Left lobe of liver (tissue), 2 donors: Measurements from ENCODE around the gene GALNT16. TPM values are rescaled to one million over a fixed set of nuclear protein-coding genes. Genes with fewer than 3 reads are reported as not detected.
"Not testable (repeated sequence)": the region's sequence is repeated elsewhere in the genome, so short reads cannot be mapped to it uniquely, and the experiment has no call there.

Experiments used
- ATAC-seq: fragments of 200-7000 bp; cut with Tn5 transposase; one replicate; pipeline ENCODE4 v1.9.1; 2020; ENCODE audit warnings: mild to moderate bottlenecking, moderate library complexity
- DNase-seq: peaks from one replicate; pipeline ENCODE4 v3.0.0-alpha.2; 2020; ENCODE audit warnings: low spot score
- total RNA-seq: library from RNA; stranded (reverse); gene quantifications from one replicate; pipeline ENCODE4 v1.2.1, GENCODE V29; 2021
- donor health status: DM: no; HTN: no; CAD: no; lungs with moderate emphysema.
- donor health status: DM: no; HTN: yes; CAD: no.

Gene GALNT16
- 1.1 TPM for total RNA-seq

DNA sequence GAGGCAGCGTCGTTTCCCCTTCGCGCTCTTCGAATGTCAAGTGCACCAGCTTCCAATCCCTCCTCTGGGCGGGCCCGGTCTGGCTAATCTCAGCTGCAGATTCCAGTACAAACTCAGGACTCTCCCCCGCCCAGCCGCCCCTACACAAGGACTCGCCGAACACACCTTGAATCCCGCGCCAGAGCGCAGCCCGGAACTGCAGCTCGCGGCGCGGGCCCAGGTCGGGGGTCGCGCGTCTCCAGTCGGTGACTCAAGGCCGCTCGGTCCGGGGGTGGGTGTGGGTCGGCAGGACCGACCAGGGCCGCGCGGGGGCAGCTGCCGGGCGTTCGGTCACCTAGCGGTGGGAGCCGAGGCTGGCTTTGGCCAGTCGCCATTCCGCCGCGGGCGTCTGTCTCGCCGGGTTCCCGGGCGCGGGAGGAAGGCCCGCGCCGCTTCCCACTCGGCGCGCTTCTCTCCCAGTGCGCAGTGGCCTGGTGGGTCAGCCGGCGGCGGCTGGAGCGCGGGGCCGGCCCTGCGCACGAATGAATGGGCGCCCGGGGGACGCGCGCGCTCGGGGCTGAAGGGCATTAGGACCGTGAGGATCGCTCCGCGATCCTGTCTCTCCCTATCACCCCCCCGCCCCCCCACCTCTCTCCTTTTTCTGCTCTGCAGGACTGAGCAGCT lies at the start of gene GALNT16:
TSS of gene GALNT16 (plus strand) at position 632 of the 663 bp plus-strand sequence. CDS start 133 bp downstream, outside the sequence.
- no peak for DNase-seq
- ATAC-seq = no peak

DNA sequence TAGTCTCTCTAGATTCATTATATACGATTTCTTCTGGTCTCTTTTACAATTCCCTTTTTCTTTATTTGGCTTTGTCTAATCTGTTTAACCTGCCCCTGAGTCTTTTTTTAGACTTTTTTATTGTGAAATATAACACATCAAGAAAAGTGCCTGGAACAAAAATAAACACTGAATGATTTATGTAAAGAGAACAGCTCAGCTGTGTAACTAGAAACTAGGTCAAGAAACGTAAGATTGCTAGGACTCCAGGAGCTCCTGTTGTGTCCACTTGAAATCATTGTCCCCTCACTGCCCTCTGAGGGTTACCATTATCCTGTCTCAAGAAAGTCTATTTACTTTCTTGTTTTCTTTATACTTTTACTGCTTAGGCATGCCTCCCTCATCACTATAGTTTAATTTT lies 45.6 kb upstream of the GALNT16 start:
- no peak for ATAC-seq
- no peak for DNase-seq

DNA sequence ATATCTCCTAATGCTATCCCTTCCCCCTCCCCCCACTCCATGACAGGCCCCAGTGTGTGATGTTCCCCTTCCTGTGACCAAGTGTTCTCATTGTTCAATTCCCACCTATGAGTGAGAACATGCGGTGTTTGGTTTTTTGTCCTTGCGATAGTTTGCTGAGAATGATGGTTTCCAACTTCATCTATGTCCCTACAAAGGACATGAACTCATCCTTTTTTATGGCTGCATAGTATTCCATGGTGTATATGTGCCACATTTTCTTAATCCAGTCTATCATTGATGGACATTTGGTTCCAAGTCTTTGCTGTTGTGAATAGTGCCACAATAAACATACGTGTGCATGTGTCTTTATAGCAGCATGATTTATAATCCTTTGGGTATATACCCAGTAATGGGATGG lies 42.3 kb upstream of the GALNT16 start:
- not testable (repeated sequence) for ATAC-seq, DNase-seq

DNA sequence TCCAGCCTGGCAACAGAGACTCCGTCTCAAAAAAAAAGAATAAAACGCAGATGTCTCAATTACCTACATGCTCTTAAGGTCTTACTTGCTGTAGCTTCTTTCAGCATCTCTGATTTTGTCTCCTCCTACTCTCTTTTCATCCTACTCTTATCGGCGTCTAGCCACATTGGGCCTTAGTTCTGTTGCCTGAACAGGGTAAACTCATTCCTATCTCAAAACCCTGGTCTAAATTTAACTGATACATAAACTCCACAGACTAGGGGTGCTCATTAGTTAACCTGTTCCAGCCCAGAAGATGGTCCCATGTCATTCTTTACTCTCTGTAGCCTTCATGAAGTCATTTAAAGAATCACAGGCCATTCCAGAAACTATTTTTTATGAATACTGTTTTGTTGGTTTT lies 35.0 kb upstream of the GALNT16 start:
- no peak for ATAC-seq
- no peak for DNase-seq

DNA sequence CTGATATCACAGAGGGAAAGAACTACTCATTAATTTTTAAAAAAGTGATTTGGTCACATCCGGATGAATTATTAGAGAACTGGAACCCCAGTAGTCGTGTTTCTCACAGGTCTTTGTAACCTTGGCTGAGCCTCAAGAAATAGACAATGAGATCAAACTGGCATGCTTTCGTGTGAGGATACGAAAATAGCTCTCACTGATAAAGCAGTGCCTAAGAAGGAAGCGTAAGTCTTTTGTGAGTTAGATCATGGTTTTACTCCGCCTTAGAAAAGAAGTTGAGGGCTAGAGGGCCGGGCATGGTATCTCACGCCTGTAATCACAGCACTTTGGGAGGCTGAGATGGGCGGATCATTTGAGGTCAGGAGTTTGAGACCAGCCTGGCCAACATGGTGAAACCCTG lies 33.8 kb upstream of the GALNT16 start:
- DNase-seq (no peak), ATAC-seq (peak; percentile 40)

DNA sequence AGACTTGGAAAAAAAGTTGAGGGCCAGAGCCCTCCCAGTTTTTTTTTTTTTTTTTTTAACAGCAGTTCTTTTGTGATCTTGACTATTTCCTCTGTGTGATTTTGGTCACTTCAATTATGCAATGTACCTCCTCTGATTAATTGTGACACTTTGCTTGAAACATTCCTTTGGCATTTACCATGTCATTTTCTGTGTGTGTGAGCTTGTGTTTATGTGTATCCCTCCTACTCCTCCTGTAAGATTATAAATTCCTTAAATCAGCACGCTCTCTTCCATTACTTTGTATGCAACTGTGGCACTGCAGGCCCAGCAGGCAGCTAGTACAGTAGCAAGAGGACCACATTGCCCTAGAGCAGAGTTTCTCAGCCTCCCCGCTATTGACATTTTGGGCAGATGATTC lies 33.2 kb upstream of the GALNT16 start:
- DNase-seq (no peak), ATAC-seq (no peak)

DNA sequence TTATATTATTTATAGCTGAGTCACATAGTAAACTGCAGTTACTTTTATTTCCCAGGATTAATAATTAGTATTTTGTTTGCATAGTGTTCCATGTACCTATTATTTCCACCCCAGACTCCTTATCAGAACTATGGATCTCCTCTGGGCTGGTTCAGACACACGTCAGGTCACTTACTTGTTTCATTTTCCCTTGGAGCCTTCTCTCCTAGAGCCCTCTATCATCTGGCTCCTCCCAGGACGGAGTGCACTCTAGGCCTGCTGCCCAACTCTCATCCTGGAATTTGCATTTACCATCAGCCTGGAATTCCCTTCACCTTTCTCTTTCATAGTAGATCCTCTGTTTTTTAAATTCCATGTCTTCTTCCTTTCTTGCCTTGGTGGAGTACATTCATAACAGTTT lies 28.5 kb upstream of the GALNT16 start:
- ATAC-seq (peak; percentile 80), DNase-seq (no peak)

DNA sequence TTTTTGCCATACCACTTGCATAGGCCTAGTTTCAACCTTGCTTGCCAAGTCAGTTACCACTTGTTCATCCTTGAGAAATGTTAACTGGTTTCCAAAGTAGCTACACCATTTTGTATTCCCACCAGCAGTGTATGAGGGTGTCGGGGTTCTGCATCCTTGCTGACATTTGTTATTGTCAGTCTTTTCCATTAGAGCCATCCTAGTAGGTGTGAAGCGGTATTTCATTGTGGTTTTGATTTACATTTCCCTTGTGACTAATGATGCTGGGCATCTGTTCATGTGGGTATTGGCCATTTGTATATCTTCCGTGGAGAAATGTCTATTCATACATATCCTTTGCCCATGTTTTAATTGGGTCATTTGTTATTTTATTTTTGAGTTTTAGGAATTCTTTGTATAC lies 27.6 kb upstream of the GALNT16 start:
- no peak for DNase-seq
- ATAC-seq = no peak

DNA sequence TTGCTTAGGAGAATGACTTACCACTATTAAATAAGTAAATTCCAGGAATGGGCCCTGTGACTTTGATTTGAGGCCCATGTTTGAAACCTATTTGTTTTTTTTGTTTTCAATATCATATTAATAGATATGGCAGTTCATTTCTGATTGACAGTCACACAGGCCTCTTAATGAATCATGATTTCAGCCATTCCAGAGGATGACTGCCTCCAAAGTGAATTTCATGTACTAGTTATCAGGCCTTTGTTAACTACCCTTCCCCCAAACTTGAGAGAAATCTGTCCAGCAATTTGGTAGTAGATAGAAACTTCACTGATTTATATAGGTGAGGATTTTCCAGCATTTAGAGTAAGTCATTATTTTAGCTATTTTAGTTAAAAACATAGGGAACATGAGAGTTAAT lies 25.9 kb upstream of the GALNT16 start:
- DNase-seq (no peak), ATAC-seq (no peak)

DNA sequence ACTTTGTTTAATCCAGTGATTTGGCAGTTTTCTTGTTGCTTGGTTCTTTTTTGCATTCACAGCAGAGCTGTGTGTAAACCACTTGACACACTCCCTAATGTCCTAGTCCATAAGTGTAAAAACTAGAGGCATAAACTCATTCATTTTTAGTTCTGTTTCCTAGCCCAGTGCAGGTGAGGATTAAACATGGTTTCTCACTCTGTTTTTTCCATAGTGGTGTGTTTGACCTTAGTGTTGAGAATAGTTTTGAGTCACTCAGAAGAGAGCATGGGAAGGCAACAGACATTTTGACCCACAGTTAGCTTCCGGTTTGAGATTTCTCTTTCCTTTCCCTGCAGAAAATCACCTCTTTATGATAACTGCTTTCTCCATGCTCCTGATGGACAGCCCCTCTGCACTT lies 24.2 kb upstream of the GALNT16 start:
- ATAC-seq = no peak

DNA sequence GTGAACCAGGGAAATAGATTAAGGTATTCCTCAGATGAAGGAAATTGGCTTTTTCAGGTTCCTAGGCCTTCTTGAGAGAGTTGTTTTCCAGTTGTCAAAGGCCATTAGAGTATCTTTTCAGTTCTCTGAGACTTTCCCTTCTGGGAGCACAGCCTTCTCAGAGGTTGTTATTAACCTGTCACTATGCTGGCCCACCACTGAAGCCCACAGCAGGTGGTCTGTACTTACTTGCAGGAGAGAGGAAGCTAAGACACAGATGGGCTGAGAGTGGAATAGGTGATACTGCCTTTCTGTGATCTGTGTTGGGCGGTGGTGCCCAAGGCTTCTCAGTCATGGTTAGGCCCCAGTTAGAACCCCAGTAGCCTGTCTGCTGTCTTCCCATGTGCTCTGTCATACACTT lies 22.8 kb upstream of the GALNT16 start:
- ATAC-seq (no peak), DNase-seq (no peak)

More for the DNA sequence above, 24.2 kb upstream of the GALNT16 start:
- DNase-seq = no peak

DNA sequence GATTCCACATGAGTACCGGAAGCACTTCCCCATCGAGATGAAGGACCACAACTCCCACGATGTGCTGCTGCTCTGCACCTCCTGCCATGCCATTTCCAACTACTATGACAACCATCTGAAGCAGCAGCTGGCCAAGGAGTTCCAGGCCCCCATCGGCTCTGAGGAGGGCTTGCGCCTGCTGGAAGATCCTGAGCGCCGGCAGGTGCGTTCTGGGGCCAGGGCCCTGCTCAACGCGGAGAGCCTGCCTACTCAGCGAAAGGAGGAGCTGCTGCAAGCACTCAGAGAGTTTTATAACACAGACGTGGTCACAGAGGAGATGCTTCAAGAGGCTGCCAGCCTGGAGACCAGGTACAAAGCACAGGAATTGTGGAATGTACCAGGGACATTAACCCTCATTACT lies 22.4 kb upstream of the GALNT16 start:
- DNase-seq (no peak), ATAC-seq (no peak)

DNA sequence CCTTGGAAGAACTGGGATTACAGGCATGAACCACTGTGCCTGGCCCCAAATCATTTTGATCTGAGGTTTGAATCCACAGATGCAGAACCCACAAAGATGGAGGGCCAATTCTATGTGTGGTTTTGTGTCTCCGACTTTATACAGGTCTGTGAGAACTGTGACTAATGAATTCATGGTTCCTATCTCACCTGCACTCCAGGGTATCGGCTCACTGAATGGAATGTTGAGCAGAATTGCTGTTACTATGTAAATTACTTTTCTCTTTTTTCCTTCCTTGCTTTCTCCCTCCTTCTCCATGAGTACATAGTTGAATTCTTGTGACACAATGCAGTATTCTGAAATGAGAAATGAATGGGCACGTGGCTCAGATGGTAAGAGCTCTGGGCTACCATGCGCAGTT lies 21.1 kb upstream of the GALNT16 start:
- no peak for DNase-seq
- ATAC-seq = no peak

DNA sequence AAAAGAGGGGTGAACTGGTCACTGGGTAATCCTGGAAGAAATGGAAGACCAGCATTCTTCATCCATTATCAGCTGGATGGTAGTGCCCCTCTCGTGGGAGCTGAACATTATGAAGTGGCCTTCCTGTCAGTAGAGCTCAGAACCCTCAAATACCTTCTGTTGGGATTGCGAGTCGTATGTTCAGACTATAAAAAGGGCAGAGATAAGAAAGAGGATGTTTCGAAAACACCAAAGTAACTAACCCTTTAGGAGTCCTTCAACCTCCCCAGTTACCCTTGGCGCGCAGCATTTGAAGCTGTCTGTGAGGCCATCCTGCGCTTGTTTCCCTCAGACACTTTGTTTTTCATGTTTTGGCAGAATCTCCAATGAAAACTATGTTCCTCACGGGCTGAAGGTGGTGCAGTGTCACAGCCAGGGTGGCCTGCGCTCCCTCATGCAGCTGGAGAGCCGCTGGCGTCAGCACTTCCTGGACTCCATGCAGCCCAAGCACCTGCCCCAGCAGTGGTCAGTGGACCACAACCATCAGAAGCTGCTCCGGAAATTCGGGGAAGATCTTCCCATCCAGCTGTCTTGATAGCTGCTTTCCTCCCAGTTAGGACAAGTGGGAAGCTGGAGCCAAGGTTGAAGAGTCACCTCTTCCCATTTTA lies 19.3 kb upstream of the GALNT16 start:
- ATAC-seq (no peak), DNase-seq (no peak)

DNA sequence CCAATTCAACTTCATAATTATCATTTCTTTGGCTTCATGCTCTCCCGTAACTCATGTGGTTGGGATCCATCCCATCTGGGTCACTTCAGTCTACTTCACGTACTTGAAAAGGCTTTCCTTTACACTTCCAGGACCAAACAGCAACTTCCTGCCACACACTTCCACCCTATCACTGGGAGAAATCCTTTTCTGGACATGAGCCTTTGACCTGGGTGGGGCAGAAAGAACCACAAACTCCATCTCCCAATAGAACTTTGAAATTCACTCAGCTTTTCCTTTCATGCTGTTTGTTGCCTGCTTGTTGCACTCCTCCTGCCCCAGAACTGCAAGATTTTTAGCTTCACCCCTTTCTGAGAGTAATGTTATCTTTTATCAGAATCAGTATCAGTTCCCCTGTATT lies 18.4 kb upstream of the GALNT16 start:
- DNase-seq (no peak), ATAC-seq (no peak)

DNA sequence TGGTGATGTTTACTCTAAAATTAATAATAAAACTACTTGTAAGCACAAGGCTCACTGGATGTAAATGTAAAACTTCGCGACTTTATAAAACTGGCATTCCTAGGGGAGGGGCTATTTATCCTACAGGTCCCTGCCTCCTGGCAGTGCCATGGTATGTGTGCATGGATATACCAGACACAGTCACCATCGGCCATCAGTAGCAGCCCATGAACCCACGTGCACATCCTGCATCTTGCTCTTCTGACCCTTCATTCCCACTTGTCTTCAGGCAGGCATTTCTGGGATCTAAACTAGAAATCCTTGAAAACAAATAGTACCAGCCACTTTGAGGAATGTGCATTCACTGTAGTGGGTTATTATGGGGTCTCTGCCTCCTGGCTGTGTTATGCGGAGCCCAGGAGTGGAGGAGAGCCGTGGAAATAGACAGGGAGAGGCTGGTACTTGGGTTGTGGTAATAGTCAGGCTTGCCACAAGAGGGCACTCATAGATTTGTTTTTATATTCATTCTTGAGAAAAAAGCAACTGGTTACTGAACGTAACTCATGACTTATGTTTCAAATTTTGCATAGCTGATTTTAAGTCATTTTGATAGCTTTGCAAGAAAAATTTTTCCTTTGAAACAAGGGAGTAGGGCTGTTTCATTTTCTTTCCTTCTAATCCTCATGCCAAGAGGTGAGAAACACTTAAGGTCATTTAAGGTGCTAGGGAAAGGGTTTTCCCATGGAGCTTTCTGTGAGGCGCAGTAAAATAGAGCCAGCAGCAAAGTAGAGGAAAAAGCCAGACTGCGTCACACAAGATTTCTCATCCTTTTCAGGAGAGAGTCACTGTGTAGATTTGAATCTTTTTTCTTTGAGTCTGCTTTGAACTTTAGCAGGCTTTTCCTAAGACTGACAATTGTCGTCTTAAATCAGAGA lies 17.4 kb upstream of the GALNT16 start:
- DNase-seq (peak; percentile 60), ATAC-seq (peak; percentile 95)

DNA sequence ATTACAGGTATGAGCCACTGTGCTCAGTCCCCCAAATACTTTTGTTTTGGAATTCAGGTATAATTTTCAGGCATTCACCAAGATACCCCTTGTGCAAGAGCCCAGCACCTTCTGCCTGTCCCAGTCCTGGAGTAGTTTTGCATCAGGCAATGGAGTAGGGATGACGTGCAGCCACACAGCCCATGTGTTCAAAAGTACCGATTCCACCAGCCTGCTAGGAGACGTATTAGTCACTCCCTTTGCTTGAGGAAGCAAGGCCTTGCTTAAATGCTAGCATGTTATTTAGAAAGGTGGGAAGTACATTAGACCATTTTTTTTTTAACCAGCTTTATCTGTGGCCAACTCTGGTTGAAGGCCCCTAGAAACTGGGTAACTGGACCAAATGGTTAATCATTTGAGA lies 15.0 kb upstream of the GALNT16 start:
- no peak for DNase-seq

DNA sequence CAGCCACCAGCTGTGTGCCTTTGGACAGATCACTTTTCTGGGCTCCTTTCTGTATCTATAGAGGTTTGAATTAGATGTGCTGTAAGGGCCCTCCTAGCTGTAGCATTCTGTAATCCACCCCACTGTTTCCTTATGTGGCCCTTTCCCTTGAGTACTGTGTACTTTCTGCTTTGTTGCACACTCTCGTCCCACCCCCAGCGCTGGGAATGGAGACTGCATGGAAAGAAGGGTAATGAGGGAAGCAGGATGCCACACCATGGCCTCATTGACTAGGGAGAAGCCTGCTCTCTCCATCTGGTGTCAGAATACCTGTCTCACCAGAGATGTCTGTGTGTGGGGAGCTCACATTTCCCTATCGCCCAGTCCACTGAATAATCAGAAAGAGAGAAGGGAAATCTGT lies 13.6 kb upstream of the GALNT16 start:
- DNase-seq (no peak), ATAC-seq (no peak)

More for the DNA sequence above, 15.0 kb upstream of the GALNT16 start:
- no peak for ATAC-seq

DNA sequence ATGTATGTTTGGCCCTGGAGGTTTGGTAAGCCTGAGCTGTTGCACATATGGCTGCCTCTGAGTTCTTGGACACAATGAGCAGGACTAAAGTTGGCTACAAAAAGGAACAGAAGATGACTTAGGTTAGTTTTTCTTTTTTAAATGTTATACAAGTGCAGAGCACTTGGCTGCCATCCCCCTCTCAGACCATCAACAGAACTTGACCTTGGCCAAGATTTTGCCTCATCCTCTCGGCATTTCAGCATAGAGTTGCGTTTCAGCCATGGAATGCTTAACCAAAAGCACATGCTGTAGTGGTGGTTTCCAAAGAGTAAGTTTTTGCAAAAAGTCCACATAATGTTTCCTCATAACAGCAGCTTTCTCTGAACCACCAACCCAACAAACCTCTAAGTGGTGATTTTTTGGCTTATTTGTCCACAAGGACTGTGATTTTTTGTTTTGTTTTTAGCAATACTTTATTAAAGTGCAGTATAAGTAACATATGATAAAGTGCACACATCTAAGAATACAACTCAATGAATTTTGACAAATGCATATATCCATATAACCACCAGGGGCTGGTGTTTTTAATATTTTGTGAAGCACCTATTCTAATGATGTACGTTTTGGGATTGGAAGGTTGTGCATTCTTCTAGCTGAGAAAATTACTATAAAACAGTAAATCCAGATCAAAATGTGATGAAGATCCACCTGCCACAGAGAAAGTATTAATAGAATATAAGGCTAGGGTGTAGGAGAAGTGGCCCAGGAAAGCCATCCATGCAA lies 12.1 kb upstream of the GALNT16 start:
- ATAC-seq = no peak

DNA sequence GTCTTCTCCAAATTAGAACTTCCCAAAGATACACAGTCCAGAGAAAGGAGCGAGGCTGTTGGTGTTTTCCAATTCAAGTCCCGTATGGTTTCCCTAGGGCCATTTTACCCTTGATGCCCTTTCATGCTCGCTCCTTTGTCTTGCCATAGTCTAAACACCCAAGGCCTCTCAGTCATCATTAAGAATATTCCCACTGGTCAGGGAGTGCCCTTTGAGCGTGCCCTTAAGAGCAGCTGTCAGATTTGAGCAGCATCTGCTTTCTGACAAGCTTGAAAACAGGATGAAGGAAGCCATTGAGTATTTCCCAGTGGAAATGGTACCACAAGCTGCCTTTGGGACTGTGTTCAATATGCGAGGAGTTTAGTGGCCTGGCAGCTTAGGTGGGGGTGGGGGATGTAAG lies 10.4 kb upstream of the GALNT16 start:
- no peak for DNase-seq
- ATAC-seq = no peak

More for the DNA sequence above, 12.1 kb upstream of the GALNT16 start:
- no peak for DNase-seq

DNA sequence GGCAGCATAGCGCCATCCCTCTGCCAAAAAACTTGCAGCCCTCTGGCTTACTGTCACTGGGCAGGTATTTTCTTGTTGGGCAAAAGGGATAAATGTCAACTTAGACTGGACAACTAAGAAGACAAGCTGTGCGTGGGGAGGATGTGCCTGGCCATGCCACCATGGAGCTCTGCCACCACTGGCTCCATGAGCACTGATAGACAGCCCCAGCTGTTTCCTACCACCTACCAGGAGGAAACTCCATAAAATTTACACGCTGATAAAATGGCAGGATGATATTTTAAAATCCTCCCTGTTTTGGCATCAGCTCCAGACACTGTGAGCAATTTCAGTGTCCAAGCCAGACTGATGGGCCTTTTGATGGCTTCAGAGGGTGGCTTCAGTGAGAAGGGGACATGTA lies 7.1 kb upstream of the GALNT16 start:
- ATAC-seq (no peak), DNase-seq (no peak)
